SH-SY5Y (cell line): Measurements from ENCODE around the gene PANK3.

Experiments
- GATA2 ChIP-seq: IDR thresholded peaks from 2 replicates; pipeline ENCODE4 v1.6.1; 2011; ENCODE audit warnings: mild to moderate bottlenecking, low read depth, low read length
- GATA3 ChIP-seq: IDR thresholded peaks from 2 replicates; pipeline ENCODE4 v1.6.1; 2011; ENCODE audit warnings: low read depth, mild to moderate bottlenecking, low read length, moderate library complexity

GRCh38 chr5:168531191-168531590, 48.0 kb downstream of the PANK3 start:
- TF ChIP-seq GATA2 = no peak
- TF ChIP-seq GATA3 = no peak
